WTC11 (cell line): ENCODE data around the gene TTC28.

ENCODE experiments used
- CREB1 ChIP-seq: sonication (generic); formaldehyde crosslinking; IDR thresholded peaks from 2 replicates; pipeline ENCODE4 v1.8.0; 2023; ENCODE audit warnings: mild to moderate bottlenecking, missing genetic modification reagents
- CTCF ChIP-seq: fragments of 200-600 bp; IDR thresholded peaks from 2 replicates; pipeline ENCODE4 v1.8.0; 2022; ENCODE audit warnings: antibody characterized with exemption
- ESRRA ChIP-seq: sonication (generic); formaldehyde crosslinking; IDR thresholded peaks from 2 replicates; pipeline ENCODE4 v1.8.1; 2022; ENCODE audit warnings: mild to moderate bottlenecking, missing genetic modification reagents, borderline replicate concordance
- ETV6 ChIP-seq: sonication (generic); formaldehyde crosslinking; IDR thresholded peaks from 2 replicates; pipeline ENCODE4 v1.8.1; 2022; ENCODE audit warnings: mild to moderate bottlenecking, missing genetic modification reagents
- GABPB1 ChIP-seq: sonication (generic); formaldehyde crosslinking; IDR thresholded peaks from 2 replicates; pipeline ENCODE4 v1.8.1; 2023; ENCODE audit warnings: mild to moderate bottlenecking, missing genetic modification reagents
- HMGXB4 ChIP-seq: sonication (generic); formaldehyde crosslinking; IDR thresholded peaks from 2 replicates; pipeline ENCODE4 v1.8.1; 2023; ENCODE audit warnings: mild to moderate bottlenecking, moderate library complexity, missing genetic modification reagents
- NFE2L1 ChIP-seq: sonication (generic); formaldehyde crosslinking; IDR thresholded peaks from 2 replicates; pipeline ENCODE4 v1.8.1; 2023; ENCODE audit warnings: missing genetic modification reagents
- USF1 ChIP-seq: sonication (generic); formaldehyde crosslinking; IDR thresholded peaks from 2 replicates; pipeline ENCODE4 v1.8.0; 2022; ENCODE audit warnings: mild to moderate bottlenecking, missing genetic modification reagents
- ZNF138 ChIP-seq: sonication (generic); formaldehyde crosslinking; conservative IDR thresholded peaks from 2 replicates; pipeline ENCODE4 v1.8.1; 2022; ENCODE audit warnings: mild to moderate bottlenecking, moderate library complexity, missing genetic modification reagents
- ZNF281 ChIP-seq: sonication (generic); formaldehyde crosslinking; IDR thresholded peaks from 2 replicates; pipeline ENCODE4 v1.8.0; 2023; ENCODE audit warnings: mild to moderate bottlenecking, missing genetic modification reagents

- TF ChIP-seq CREB1 = no peak
- no peak for TF ChIP-seq CTCF
- TF ChIP-seq GABPB1 (CRISPR knock-in tag) = no peak
- TF ChIP-seq ZNF281 (CRISPR knock-in tag) = no peak
- TF ChIP-seq ETV6 (CRISPR knock-in tag) = no peak
- TF ChIP-seq ESRRA = no peak
- no peak for TF ChIP-seq NFE2L1 (CRISPR knock-in tag)
- no peak for TF ChIP-seq HMGXB4 (CRISPR knock-in tag)
- no peak for TF ChIP-seq ZNF138 (CRISPR knock-in tag)
- TF ChIP-seq USF1 (CRISPR knock-in tag) = no peak
These were observed 140.7 kb downstream of the TTC28 start for GRCh38 chr22:28538922-28539321.
